Prostate gland (tissue), 2 donors: ENCODE results near the gene BCAS3. TPM values are rescaled to one million over a fixed set of nuclear protein-coding genes. Genes with fewer than 3 reads are reported as not detected.

ENCODE experiments used
- DNase-seq: peaks from one replicate; pipeline ENCODE4 v3.0.0-alpha.2; 2019; ENCODE audit warnings: low spot score
- H3K27ac ChIP-seq, 2 donors: fragments of 200-600 bp; sonication (generic); 2 replicates each; pipeline ENCODE4 v1.5.1; 2017 to 2019
- H3K27me3 ChIP-seq: fragments of 200-600 bp; sonication (generic); replicated peaks from 2 replicates; pipeline ENCODE4 v1.5.1; 2019; ENCODE audit not compliant: insufficient read depth
- H3K36me3 ChIP-seq, 2 donors: fragments of 200-600 bp; sonication (generic); 1 replicate in 1 of 2; 2 replicates in 1 of 2; pipeline versions ENCODE4 v1.5.1 to v1.8.1; 2017 to 2019
- H3K4me1 ChIP-seq: fragments of 200-600 bp; sonication (generic); replicated peaks from 2 replicates; pipeline ENCODE4 v1.5.1; 2019
- H3K4me3 ChIP-seq, 2 donors: fragments of 200-600 bp; sonication (generic); 2 replicates each; pipeline ENCODE4 v1.5.1; 2017 to 2019
- H3K9me3 ChIP-seq: fragments of 200-600 bp; sonication (generic); 2 replicates; pipeline ENCODE4 v1.5.1; 2017
- CTCF ChIP-seq, 4 experiments: fragments of 200-600 bp in 2 of 4; fragments of 450-650 bp in 2 of 4; sonication (generic) in 2 of 4; IDR thresholded peaks; 1 replicate in 3 of 4; 2 replicates in 1 of 4; pipeline ENCODE4 v1.5.1; 2016 to 2019; ENCODE audit warnings: antibody characterized with exemption in 4 of 4, mild to moderate bottlenecking in 2 of 4, moderate library complexity in 2 of 4
- POLR2A ChIP-seq: fragments of 450-650 bp; IDR thresholded peaks from one replicate; pipeline ENCODE4 v1.6.1; 2016; ENCODE audit warnings: antibody characterized with exemption, mild to moderate bottlenecking
- POLR2AphosphoS5 ChIP-seq: sonication (generic); formaldehyde crosslinking; IDR thresholded peaks from one replicate; pipeline ENCODE4 v1.6.1; 2017; ENCODE audit warnings: antibody characterized with exemption
- WGBS: methylation state at CpG from one replicate; pipeline ENCODE4 v1.1.5; 2018; 5-methylcytosine and 5-hydroxymethylcytosine counted together
- intact Hi-C: fragments of 100-400 bp; cut with DNase I; formaldehyde crosslinking; loops from one replicate; pipeline ENCODE4 v1.14.2; 2022
- total RNA-seq, 2 donors: library from RNA; depleted of rRNA; stranded (reverse); fragments of >200 nt; gene quantifications; one replicate each; pipeline ENCODE4 v1.1.0, GENCODE V29; 2016

Gene BCAS3
- total RNA-seq, 2 donors from 2014 or later, result 57.8 to 93.9 TPM

- no peak for DNase-seq
- Histone ChIP-seq H3K9me3 (no peaks in the 10 kb centered on the region), H3K36me3 (no peaks in the 10 kb centered on the region), H3K27me3 (no peaks in the 10 kb centered on the region), H3K4me3 (no peak overlapping the region), H3K4me1 (no peaks in the 10 kb centered on the region), H3K27ac (no peak overlapping the region)
- intact Hi-C loops, result no loop called here
- 84% methylated on average over 14 of the region's 14 CpGs for WGBS
- TF ChIP-seq POLR2A (no peak), POLR2AphosphoS5 (no peak), CTCF (IDR thresholded peaks at IDR 0.05) (no peak)
Measured at GRCh38 chr17:61135782-61136181, 458.1 kb downstream of the BCAS3 start.

DNA sequence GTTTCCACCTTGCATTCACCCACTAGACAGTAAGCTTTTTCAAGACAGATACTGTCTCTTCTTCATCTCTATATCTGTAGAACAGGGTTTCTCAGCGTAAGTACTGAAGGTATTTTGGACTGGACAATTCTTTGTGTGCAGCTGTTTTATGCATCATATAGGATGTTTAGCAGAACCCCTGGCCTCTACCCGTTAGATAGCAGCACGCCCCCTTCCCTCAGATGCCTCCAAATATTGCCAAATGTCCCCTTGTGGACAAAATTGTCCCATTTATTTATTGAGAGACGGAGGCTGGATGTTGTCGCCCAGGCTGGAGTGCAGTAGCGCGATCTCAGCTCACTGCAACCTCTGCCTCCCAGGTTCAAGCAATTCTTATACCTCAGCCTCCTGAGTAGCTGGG is 458.6 kb downstream of the BCAS3 start:
- no peaks in the 10 kb centered on the region for H3K27me3 ChIP-seq
- H3K4me1 ChIP-seq, result no peaks in the 10 kb centered on the region
- intact Hi-C loops, result no loop called here
- H3K9me3 ChIP-seq, result no peaks in the 10 kb centered on the region
- WGBS, result 93% methylated on average over 7 of the region's 7 CpGs
- DNase-seq, result no peak
- no peak for TF ChIP-seq CTCF (IDR thresholded peaks at IDR 0.05)
- no peak for TF ChIP-seq POLR2AphosphoS5
- no peak for TF ChIP-seq POLR2A
- no peak overlapping the region for H3K27ac ChIP-seq
- no peak overlapping the region for H3K4me3 ChIP-seq
- H3K36me3 ChIP-seq, result no peaks in the 10 kb centered on the region

GRCh38 chr17:61139219-61139618 is 461.6 kb downstream of the BCAS3 start:
- 53% methylated on average over 4 of the region's 4 CpGs for WGBS
- Histone ChIP-seq H3K4me3 (no peak overlapping the region), H3K9me3 (no peaks in the 10 kb centered on the region), H3K27me3 (no peaks in the 10 kb centered on the region), H3K36me3 (no peaks in the 10 kb centered on the region), H3K27ac (no peak overlapping the region), H3K4me1 (no peaks in the 10 kb centered on the region)
- intact Hi-C loops, result no loop called here
- DNase-seq, result no peak
- TF ChIP-seq POLR2A, result no peak
- TF ChIP-seq POLR2AphosphoS5, result peak; percentile 12

- intact Hi-C loops, result no loop called here
- no peaks in the 10 kb centered on the region for H3K9me3 ChIP-seq
- no peak overlapping the region for H3K27ac ChIP-seq
- 97% methylated on average over 3 of the region's 3 CpGs for WGBS
- no peak for DNase-seq
- H3K4me1 ChIP-seq, result no peaks in the 10 kb centered on the region
- H3K27me3 ChIP-seq, result no peaks in the 10 kb centered on the region
- H3K4me3 ChIP-seq, result no peak overlapping the region
- H3K36me3 ChIP-seq, result no peaks in the 10 kb centered on the region
- no peak for TF ChIP-seq POLR2AphosphoS5
- no peak for TF ChIP-seq POLR2A
- TF ChIP-seq CTCF (IDR thresholded peaks at IDR 0.05), result no peak
Measured at GRCh38 chr17:61140081-61140786, 462.6 kb downstream of the BCAS3 start.

- 87% methylated on average over 1 of the region's 1 CpG for WGBS
- H3K4me1 ChIP-seq, result no peaks in the 10 kb centered on the region
- H3K9me3 ChIP-seq, result no peaks in the 10 kb centered on the region
- TF ChIP-seq POLR2AphosphoS5 (no peak), CTCF (IDR thresholded peaks at IDR 0.05) (no peak), POLR2A (no peak)
- H3K27ac ChIP-seq, result no peak overlapping the region
- no peaks in the 10 kb centered on the region for H3K27me3 ChIP-seq
- H3K36me3 ChIP-seq, result no peaks in the 10 kb centered on the region
- H3K4me3 ChIP-seq, result no peak overlapping the region
- DNase-seq, result no peak
- intact Hi-C loops, result no loop called here
Measured at GRCh38 chr17:61143026-61143425, 465.4 kb downstream of the BCAS3 start.
